ENCODE data around the gene MGP.

DNA sequence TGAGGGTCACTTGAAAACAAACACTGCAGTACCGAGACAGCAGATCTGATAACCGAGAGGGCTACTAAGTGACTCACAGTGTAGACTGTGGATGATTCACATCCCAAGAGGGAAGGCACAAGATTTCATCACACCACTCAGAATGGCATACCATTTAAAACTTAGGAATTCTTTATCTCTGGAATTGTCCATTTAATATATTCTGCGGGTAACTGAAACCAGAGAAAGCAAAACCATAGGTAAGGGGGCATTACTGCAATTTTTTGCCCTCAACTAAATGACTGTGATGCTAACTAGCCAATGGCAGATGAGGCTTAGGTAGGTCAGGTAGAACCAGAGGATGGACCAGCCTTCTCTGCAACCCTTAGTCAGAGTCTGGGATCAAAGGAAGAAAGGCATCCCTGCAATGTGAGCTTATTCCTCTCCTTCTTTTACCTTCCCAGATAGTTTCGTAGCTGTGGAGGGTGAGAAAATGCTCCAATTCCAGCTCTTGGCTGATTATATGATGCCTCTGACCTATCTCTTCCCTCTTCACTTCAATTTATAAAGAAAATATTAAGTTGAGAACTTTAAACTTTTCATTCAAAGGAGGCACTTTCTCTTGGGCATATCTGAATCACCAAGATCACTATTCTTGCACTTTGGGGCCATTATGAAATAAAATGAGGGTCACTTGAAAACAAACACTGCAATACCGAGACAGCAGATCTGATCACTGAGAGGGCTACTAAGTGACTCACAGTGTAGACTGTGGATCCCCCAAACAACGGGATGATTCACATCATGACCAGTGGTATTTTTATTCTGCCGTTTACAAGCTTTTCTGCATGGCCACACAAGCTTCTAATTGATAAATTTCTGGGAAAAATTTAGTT, 49.1 kb downstream of the MGP start:
- TF ChIP-seq POLR2A (IDR thresholded peaks at IDR 0.05; ENCODE audit: low read length) = no peak
- no peak for TF ChIP-seq GATA1 (IDR thresholded peaks at IDR 0.05; ENCODE audit: low read depth, low read length)

All from erythroblast (primary cell).